SU-DHL-6 (cell line): ENCODE data around the gene PRKCA.

Experiments
- EZH2phosphoT487 ChIP-seq: fragments of 200-600 bp; sonication (generic), shearing (Covaris generic); conservative IDR thresholded peaks from 2 replicates; pipeline ENCODE4 v1.6.1; 2018; ENCODE audit warnings: mild to moderate bottlenecking, antibody characterized with exemption, low read length, moderate library complexity, mixed read lengths
- TF ChIP-seq, protein P1 (sequence below): fragments of 200-600 bp; sonication (generic); IDR thresholded peaks from one replicate; pipeline ENCODE4 v1.5.1; 2017; ENCODE audit warnings: antibody characterized with exemption, mild to moderate bottlenecking, low read length, moderate library complexity; ENCODE audit not compliant: insufficient read depth, poor library complexity, severe bottlenecking

DNA sequence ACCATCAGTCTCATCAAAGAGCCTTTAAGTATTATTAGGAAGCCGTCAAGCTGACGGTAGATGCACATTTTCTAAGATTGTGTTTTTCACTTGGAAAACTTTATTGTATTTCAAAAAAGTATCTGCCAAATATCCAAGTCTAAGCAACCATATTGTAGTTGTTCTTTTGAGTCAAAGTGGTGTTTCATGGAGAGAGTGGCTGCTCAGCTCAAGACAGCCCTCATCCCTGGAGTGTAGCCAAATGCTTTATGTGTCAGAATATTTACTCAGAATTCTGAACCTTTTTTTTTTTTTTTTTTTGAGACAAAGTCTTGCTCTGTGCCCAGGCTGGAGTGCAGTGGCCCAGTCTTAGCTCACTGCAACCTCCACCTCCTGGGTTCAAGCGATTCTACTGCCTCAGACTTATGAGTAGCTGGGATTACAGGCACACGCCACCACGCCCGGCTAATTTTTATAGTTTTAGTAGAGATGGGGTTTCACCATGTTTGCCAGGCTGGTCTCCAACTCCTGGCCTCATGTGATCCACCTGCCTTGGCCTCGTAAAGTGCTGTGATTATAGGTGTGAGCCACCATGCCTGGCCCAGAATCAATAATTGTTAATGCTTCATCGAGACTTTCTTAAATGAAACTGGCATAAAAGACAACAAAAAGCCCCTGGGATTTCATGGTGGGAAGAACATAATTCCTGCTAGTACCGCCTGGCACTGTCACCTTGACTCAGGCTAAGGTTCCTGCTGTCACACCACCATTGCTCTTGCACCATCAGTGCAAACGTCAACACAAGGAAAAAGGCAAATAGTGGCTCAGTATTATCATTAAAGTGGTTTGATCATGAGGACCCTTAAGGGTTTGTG, 45.5 kb downstream of the PRKCA start:
- TF ChIP-seq, protein P1, sequence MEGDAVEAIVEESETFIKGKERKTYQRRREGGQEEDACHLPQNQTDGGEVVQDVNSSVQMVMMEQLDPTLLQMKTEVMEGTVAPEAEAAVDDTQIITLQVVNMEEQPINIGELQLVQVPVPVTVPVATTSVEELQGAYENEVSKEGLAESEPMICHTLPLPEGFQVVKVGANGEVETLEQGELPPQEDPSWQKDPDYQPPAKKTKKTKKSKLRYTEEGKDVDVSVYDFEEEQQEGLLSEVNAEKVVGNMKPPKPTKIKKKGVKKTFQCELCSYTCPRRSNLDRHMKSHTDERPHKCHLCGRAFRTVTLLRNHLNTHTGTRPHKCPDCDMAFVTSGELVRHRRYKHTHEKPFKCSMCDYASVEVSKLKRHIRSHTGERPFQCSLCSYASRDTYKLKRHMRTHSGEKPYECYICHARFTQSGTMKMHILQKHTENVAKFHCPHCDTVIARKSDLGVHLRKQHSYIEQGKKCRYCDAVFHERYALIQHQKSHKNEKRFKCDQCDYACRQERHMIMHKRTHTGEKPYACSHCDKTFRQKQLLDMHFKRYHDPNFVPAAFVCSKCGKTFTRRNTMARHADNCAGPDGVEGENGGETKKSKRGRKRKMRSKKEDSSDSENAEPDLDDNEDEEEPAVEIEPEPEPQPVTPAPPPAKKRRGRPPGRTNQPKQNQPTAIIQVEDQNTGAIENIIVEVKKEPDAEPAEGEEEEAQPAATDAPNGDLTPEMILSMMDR, result no peak
- no peak for TF ChIP-seq EZH2phosphoT487
